ENCODE results near the gene NONO. TPM values are rescaled to one million over a fixed set of nuclear protein-coding genes. Genes with fewer than 3 reads are reported as not detected.
"Not testable (repeated sequence)": the region's sequence is repeated elsewhere in the genome, so short reads cannot be mapped to it uniquely, and the experiment has no call there.

NONO gene
- polyA plus RNA-seq, 3 donors, result 614 to 653 (median 631) TPM

DNA sequence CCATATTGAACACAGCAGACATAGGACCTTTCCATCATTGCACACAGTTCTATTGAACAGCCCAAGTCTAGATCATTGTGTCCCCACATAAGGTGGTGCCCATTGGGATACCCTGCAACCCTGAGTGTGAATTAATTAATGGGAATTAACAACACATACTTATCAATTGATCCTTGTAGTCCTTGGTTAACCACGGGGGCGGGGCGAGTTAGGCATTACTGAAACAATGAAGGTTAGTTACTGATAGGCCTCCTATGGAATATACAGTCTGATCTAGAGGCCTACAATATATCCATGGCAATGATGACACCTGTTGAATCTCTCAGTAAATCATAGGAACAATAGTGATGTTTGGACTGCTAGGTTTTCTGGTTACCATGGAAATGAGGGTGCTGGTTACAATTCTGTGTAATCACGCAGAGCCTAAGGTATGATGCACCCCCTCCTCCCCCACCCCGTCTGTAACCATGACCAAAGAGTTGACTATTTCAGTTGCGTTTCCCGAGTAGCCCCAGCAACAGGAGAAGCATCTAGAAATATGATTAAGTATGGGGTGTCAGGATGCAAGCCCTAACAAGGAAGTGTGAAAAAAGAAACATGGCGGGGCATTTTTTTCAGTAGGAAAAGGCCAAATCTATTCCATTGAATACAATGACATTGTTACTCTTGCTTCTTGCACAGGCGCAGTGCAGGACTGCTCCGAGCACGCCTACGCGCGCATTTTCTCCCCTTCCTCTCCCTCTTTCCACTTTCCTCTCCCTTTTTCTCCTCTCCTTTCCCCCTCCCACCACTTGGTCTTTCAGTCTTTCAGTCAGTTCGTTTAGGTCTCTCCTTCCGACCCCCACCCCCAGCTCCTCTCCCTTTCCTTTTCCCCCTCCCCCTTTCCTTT lies 677 bp upstream of the NONO start:
- peak in 1 of 3 donors; percentile 5 for DNase-seq (ENCODE audit: low read depth in 3 of 3, low spot score in 2 of 3)

DNA sequence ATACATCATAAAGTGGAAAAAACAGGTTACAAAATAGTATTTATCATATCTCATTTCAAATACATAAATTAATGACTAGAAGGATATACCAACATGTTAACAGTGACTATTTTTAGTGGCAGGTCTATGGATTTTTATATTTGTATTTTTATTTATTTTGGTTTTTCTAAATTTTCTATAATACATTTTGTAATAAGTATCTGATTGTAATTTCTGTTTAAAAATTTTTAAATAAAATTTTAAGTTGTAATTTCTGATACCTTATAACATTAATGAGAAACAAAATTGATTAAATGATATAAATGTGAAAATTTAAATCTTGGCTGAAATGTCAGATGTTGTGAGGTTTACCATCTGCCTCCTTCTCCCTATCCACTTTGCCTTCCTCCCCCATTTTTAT lies 2.5 kb downstream of the NONO start:
- no peak for DNase-seq (ENCODE audit: low read depth in 3 of 3, low spot score in 2 of 3)

DNA sequence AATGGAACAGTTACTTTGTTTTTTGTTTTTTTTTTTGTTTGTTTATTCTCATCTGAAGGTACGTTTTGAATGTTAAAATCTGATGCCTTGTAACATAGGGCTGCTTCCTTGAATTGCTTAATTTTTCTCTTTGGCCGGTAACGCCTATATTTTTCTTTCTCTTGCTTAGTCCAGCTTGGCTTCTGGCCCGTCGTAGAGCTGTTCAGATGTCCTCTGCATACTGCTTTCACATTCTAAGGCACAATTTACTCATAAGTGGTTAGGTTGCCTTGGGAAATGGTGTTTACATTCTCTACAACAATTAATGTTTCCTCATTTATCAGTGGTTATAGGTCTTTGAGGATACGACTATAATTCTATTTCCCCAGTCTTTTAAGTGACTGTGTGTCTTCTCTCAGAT lies 7.9 kb downstream of the NONO start:
- DNase-seq (ENCODE audit: low read depth in 3 of 3, low spot score in 2 of 3), result no peak

DNA sequence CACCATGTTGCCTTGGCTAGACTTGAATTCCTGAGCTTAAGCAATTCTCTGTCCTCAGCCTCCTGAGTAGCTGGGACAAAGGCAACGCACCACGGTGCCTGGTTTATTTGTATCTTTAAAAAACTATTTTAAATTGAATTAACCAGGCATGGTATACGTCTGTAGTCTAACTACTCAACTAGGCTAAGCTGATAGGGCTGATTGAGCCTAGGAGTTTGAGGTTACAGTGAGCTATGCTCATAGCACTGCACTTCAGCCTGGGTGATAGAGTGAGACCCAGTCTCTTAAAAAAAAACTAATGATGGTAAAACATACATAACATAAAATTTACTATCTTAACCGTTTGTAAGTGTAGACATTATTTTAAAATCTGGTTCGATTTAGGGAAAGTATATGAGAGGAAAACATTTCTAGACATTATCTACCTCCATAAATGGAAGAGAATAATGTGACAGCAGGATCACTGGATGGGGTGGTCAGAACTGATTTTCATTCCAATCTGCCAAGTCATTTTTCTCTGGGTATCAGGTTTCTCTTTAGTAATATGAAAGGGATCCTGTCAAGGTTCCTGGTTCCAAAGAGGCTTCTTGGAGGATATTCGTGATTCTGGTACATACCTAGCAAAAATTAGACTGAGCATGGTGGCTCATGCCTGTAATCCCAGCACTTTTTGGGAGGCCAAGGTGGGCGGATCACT lies 9.4 kb downstream of the NONO start:
- no peak for DNase-seq (ENCODE audit: low read depth in 3 of 3, low spot score in 2 of 3)

DNA sequence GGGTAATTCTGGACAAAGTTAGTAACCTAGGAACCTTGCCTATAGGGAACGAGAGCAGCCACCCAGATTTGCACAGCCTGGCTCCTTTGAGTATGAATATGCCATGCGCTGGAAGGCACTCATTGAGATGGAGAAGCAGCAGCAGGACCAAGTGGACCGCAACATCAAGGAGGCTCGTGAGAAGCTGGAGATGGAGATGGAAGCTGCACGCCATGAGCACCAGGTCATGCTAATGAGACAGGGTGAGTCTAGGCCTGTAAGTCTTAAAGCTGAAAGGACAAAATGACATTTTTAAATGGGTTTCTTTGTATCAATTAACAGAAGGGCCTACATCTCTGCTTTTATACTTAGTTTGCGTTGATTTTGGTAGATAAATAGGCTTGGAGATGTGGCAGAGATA lies 13.4 kb downstream of the NONO start:
- DNase-seq (ENCODE audit: low read depth in 3 of 3, low spot score in 2 of 3), result no peak

- DNase-seq (ENCODE audit: low read depth in 3 of 3, low spot score in 2 of 3), result no peak
Measured at GRCh38 chrX:71298119-71298518, 14.7 kb downstream of the NONO start.

DNA sequence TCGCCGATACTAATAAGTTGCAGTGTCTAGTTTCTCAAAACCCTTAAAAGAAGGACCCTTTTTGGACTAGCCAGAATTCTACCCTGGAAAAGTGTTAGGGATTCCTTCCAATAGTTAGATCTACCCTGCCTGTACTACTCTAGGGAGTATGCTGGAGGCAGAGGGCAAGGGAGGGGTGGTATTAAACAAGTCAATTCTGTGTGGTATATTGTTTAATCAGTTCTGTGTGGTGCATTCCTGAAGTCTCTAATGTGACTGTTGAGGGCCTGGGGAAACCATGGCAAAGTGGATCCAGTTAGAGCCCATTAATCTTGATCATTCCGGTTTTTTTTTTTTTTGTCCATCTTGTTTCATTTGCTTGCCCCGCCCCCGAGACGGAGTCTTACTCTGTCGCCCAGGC lies 16.6 kb downstream of the NONO start:
- not testable (repeated sequence) for DNase-seq (ENCODE audit: low read depth in 3 of 3, low spot score in 2 of 3)

- not testable (repeated sequence) for DNase-seq (ENCODE audit: low read depth in 3 of 3, low spot score in 2 of 3)
Measured at GRCh38 chrX:71300495-71300894, 17.1 kb downstream of the NONO start.

- no peak for DNase-seq (ENCODE audit: low read depth in 3 of 3, low spot score in 2 of 3)
Measured at GRCh38 chrX:71301195-71301924, 17.9 kb downstream of the NONO start, which contains the start of gene ITGB1BP2. Gene ITGB1BP2 (plus strand): TSS chrX:71301750. CDS start chrX:71301807, 57 bp downstream.

DNA sequence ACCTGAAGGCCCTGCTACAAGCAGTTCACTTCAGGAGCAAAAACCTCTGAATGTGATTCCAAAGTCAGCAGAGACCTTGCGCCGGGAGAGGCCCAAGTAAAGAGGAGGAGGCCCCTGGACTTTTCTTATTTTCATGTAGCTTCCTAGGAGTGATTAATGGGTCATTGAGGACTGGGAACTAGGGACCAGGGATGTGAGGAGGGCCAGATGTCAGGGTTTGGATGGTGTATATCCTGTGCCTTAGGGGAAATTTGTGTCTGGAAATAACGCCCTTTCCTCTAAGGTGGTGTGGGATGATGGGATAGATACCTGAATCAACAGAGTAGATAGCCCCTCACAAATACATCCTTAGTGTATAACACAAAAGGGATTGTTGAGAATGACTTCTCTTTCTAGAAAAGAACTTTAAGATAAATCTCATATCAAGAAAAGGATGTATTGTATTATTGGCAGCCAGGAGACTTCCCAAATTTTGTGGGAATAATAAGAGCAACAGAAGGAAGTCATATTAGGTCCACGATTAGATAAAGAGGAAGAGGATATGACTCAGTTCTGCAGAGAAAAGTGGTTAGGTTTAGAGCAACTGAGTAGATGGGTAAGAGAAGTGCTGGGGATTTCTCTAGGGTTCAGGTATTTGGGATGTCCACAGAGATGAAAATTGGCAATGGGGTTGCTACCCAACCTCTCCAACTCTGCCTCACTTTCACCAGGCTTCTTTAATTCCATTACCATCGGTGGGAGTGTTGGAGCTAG lies 19.2 kb downstream of the NONO start:
- no peak for DNase-seq (ENCODE audit: low read depth in 3 of 3, low spot score in 2 of 3)

- DNase-seq (ENCODE audit: low read depth in 3 of 3, low spot score in 2 of 3), result no peak
Measured at GRCh38 chrX:71304561-71304960, 21.1 kb downstream of the NONO start.

GRCh38 chrX:71315917-71316316 lies 32.5 kb downstream of the NONO start:
- DNase-seq (ENCODE audit: low read depth in 3 of 3, low spot score in 2 of 3), result no peak

GRCh38 chrX:71316959-71317358 lies 33.5 kb downstream of the NONO start:
- DNase-seq (ENCODE audit: low read depth in 3 of 3, low spot score in 2 of 3), result not testable (repeated sequence)

- DNase-seq (ENCODE audit: low read depth in 3 of 3, low spot score in 2 of 3), result no peak
Measured at GRCh38 chrX:71320126-71320525, 36.7 kb downstream of the NONO start.

DNA sequence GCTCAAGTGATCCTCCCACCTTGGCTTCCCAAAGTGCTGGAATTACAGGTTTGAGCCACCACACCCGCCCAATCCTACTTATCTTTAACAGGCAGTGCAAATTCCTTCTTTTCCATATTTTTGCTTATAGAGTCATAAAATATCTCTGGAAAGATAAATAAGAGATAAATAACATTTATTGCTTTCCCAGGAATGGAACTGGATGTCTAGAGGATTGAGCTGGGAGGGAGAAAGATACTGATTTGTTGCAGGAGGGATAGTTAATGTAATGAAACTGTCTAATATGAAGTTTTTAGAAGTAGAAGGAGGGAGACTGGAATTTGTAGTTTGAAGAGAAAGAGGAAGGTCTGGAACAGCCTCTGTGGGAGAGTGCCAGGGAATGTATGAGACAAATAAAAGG lies 38.3 kb downstream of the NONO start:
- DNase-seq (ENCODE audit: low read depth in 3 of 3, low spot score in 2 of 3), result no peak

DNA sequence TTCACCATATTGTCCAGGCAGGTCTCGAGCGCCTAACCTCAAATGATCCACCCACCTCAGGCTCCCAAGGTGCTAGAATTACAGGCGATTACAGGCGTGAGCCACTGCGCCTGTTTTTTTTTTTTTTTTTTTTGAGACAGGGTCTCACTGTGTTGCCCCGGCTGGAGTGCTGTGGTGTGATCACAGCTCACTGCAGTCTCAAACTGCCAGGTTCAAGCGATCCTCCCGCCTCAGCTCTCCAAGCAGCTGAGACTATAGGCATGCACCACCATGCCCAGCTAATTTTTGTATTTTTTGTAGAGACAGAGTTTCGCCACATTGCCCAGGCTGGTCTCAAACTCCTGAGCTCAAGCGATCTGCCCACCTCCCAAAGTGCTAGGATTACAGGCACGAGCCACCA lies 41.0 kb downstream of the NONO start:
- not testable (repeated sequence) for DNase-seq (ENCODE audit: low read depth in 3 of 3, low spot score in 2 of 3)

GRCh38 chrX:71326394-71326793 lies 43.0 kb downstream of the NONO start:
- no peak for DNase-seq (ENCODE audit: low read depth in 3 of 3, low spot score in 2 of 3)

- DNase-seq (ENCODE audit: low read depth in 3 of 3, low spot score in 2 of 3), result not testable (repeated sequence)
Measured at GRCh38 chrX:71349151-71349665, 65.8 kb downstream of the NONO start.

GRCh38 chrX:71349867-71350266 lies 66.4 kb downstream of the NONO start:
- not testable (repeated sequence) for DNase-seq (ENCODE audit: low read depth in 3 of 3, low spot score in 2 of 3)

Data from right renal cortex interstitium (tissue), 3 donors.